Ovary (tissue), 9 donors: Measurements from ENCODE around the gene KCNN3. TPM values are rescaled to one million over a fixed set of nuclear protein-coding genes. Genes with fewer than 3 reads are reported as not detected.

Experiments used
- DNase-seq, 5 donors: peaks; one replicate each; pipeline ENCODE4 v3.0.0-alpha.2; 2019 to 2020
- H3K27ac ChIP-seq, 2 donors: fragments of 200-600 bp; one replicate each; pipeline versions ENCODE4 v1.5.1 to v1.8.0; 2019 to 2022
- H3K27me3 ChIP-seq: fragments of 200-600 bp; one replicate; pipeline ENCODE4 v1.8.0; 2022
- H3K36me3 ChIP-seq: fragments of 200-600 bp; sonication (generic); one replicate; pipeline ENCODE4 v1.5.1; 2019
- H3K4me1 ChIP-seq: one replicate; pipeline ENCODE4 v1.8.1; 2013; ENCODE audit warnings: mild to moderate bottlenecking, moderate library complexity; ENCODE audit not compliant: insufficient read depth
- H3K4me3 ChIP-seq: fragments of 200-600 bp; sonication (generic); one replicate; pipeline ENCODE4 v1.5.1; 2017
- H3K9me3 ChIP-seq, 2 donors: fragments of 200-600 bp in 1 of 2; sonication (generic) in 1 of 2; one replicate each; pipeline versions ENCODE4 v1.5.1 to v1.8.1; 2013 to 2019; ENCODE audit warnings: mild to moderate bottlenecking in 1 of 2, moderate library complexity in 1 of 2
- EP300 ChIP-seq: sonication (generic); formaldehyde crosslinking; IDR thresholded peaks from one replicate; pipeline ENCODE4 v1.6.1; 2017; ENCODE audit warnings: antibody characterized with exemption
- POLR2A ChIP-seq: fragments of 450-650 bp; IDR thresholded peaks from one replicate; pipeline ENCODE4 v1.6.1; 2017; ENCODE audit warnings: antibody characterized with exemption, mild to moderate bottlenecking, moderate library complexity
- WGBS, 3 donors: extraction: QIAGEN DNeasy Blood & Tissue Kit in 1 of 3; methylation state at CpG; one replicate each; pipeline versions ENCODE4 v1.1.5 to v1.1.7; 2013 to 2017; 5-methylcytosine and 5-hydroxymethylcytosine counted together
- intact Hi-C, 4 donors: fragments of 100-400 bp; cut with DNase I; formaldehyde crosslinking; loops; one replicate each; pipeline versions ENCODE4 v1.11.0 to v1.15.1; 2022 to 2023
- polyA plus RNA-seq, 2 donors: library from polyadenylated mRNA; stranded (reverse); fragments of 200-250 nt in 1 of 2; fragments of 350-450 nt in 1 of 2; fragmentation: Illumina TruSeq in 1 of 2; extraction: RNeasy Lipid Tissue Mini Kit (QIAGEN cat#74804) in 1 of 2; gene quantifications; one replicate each; pipeline ENCODE4 v1.2.3, GENCODE V29; 2013 to 2014
- total RNA-seq, 7 donors: library from RNA; depleted of rRNA in 2 of 7; stranded (reverse); fragments of >200 nt in 2 of 7; fragmentation: NEBNext Ultra II Directional in 3 of 7; extraction: Animal tissue kit (Norgen Biotek cat#: 25700) in 3 of 7; gene quantifications; one replicate each; pipeline versions ENCODE4 v1.1.0 to v1.2.4, GENCODE V29; 2016 to 2023
- TF ChIP-seq, protein P1 (sequence below), 3 donors: fragments of 450-650 bp in 2 of 3; fragments of 200-600 bp in 1 of 3; IDR thresholded peaks; one replicate each; pipeline versions ENCODE4 v1.5.1 to v1.8.0; 2016 to 2022; ENCODE audit warnings: antibody characterized with exemption in 3 of 3, mild to moderate bottlenecking in 1 of 3
- donor health status: DM: no; HTN: no; CAD: no; lungs with moderate emphysema.
- donor health status: DM: no; HTN: no; CAD: no.
- donor health status: Bipolar disorder and iron deficiency.
- donor health status: DM: yes; HTN: yes; CAD: no.
- donor health status: DM: no; HTN: no; CAD: no.
- donor health status: DM: yes; HTN: yes; CAD: no.

Gene KCNN3
- total and polyA plus RNA-seq, 9 donors = 0.71 to 6.1 (median 1.7) TPM

DNA sequence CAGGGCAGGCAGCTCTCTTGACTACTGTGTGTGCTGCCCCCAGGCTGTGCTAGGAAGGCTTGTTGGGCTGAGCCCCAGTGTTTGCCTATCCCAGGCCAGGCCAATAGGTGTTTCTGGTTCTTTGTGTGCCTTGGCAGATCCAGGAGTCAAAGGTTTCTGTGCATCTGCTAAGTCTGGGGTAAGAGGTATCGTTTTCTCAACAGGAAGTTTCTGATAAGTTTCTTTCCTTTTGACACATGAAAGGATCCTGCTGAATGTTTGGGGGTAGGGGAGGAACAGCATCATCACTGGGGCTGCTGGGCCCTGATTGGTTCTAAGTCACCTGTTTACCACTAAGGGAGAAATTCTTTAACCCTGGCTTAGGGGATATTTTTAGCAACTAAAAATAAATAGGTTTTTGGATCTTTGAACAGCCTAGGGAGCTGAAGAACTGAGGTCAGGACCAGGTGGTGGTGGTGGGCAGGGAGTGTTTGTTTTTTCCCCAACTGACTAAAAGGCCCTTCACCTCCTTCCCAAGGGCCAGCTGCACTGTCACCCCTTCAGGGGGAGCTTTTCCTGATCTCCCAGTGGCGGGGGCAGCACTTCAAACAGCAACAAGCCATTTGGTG is 85.1 kb downstream of the KCNN3 start:
- no peak for DNase-seq
- Histone ChIP-seq H3K9me3 (no peaks in the 10 kb centered on the region), H3K27ac (no peak overlapping the region), H3K4me1 (no peaks in the 10 kb centered on the region), H3K27me3 (no peaks in the 10 kb centered on the region), H3K4me3 (no peak overlapping the region), H3K36me3 (no peaks in the 10 kb centered on the region)
- intact Hi-C loops = loop anchor here in 1 of 4 donors (10.0 kb wide), 1 partner anchor 280 kb away; the partner anchor contains the start of gene EFNA4
- WGBS, 3 donors = 19 to 34% (median 29%) methylated on average over 2 of the region's 2 CpGs
- no peak for TF ChIP-seq EP300
- TF ChIP-seq POLR2A = no peak
- TF ChIP-seq, protein P1, sequence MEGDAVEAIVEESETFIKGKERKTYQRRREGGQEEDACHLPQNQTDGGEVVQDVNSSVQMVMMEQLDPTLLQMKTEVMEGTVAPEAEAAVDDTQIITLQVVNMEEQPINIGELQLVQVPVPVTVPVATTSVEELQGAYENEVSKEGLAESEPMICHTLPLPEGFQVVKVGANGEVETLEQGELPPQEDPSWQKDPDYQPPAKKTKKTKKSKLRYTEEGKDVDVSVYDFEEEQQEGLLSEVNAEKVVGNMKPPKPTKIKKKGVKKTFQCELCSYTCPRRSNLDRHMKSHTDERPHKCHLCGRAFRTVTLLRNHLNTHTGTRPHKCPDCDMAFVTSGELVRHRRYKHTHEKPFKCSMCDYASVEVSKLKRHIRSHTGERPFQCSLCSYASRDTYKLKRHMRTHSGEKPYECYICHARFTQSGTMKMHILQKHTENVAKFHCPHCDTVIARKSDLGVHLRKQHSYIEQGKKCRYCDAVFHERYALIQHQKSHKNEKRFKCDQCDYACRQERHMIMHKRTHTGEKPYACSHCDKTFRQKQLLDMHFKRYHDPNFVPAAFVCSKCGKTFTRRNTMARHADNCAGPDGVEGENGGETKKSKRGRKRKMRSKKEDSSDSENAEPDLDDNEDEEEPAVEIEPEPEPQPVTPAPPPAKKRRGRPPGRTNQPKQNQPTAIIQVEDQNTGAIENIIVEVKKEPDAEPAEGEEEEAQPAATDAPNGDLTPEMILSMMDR (IDR thresholded peaks at IDR 0.05) = no peak

DNA sequence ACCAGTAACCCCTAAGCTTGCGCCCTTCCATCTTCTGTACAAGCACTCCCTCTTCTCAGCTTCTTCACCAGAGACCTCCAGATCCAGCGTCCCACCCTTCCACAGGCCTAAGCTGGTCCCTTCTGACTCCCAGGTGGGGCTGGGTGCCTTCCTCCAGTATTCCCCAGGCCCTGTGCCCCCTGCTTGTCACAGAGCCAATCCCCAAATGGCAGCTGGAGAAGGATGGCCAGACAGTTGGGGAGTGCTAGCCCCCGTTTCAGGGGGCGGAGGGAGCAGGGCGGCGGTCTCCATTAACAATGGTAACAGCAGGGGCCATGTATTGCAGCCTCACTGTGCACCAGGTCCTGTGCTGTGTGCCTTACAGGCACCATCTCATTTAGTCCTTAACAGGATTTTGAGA is 85.7 kb downstream of the KCNN3 start:
- Histone ChIP-seq H3K27me3 (no peaks in the 10 kb centered on the region), H3K4me3 (no peak overlapping the region), H3K9me3 (no peaks in the 10 kb centered on the region), H3K4me1 (no peaks in the 10 kb centered on the region), H3K36me3 (no peaks in the 10 kb centered on the region), H3K27ac (no peak overlapping the region)
- intact Hi-C loops = loop anchor here in 1 of 4 donors (10.0 kb wide), 1 partner anchor 280 kb away; the partner anchor contains the start of gene EFNA4
- no peak for DNase-seq
- WGBS, 3 donors = 89 to 91% (median 89%) methylated on average over 6 of the region's 6 CpGs
- no peak for TF ChIP-seq EP300
- TF ChIP-seq, protein P1 (IDR thresholded peaks at IDR 0.05) = no peak
- no peak for TF ChIP-seq POLR2A

DNA sequence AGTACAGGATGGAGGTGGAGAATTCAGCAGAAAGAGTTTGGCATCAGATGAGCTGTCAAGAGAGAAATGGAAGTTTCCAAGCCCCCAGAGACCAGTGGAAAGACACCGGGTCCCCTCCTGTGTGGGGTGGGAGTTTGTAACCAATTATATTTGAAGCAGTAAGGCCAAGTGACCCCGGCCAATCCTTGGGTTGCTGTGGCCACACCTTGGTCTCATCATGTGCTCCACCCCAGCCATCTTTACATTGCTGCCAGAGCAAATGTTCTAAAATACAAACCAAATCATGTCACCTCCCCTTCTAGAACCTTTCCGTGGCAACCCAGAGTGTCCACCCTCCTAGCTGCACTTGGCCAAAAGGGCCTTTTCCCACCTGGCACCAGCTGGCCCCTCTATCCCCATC is 86.1 kb downstream of the KCNN3 start:
- WGBS, 3 donors = 82 to 95% (median 85%) methylated on average over 3 of the region's 3 CpGs
- Histone ChIP-seq H3K9me3 (no peaks in the 10 kb centered on the region), H3K4me1 (no peaks in the 10 kb centered on the region), H3K27ac (no peak overlapping the region), H3K4me3 (no peak overlapping the region), H3K27me3 (no peaks in the 10 kb centered on the region), H3K36me3 (no peaks in the 10 kb centered on the region)
- TF ChIP-seq EP300 (no peak), POLR2A (no peak)
- TF ChIP-seq, protein P1 (IDR thresholded peaks at IDR 0.05) = no peak
- intact Hi-C loops = loop anchor here in 1 of 4 donors (10.0 kb wide), 1 partner anchor 281 kb away; the partner anchor contains the start of gene EFNA4
- no peak for DNase-seq

DNA sequence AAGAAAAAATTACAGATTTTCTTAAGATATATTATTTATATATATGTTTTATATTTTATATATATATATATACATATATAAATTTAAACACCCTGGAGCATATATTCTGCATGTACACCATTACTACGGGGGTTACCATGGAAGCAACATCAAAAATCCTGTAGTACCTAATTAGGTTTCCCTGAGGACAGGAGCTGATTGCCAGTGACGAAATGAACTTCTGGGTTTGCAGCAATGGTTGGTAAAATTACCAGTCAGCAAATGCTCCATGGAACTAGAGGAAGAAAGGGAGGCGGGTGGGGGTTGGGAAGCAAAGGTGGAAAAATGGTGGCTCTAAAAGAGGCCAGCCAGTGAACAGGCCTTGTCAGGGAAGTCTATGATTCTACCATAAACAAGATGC is 89.5 kb downstream of the KCNN3 start:
- Histone ChIP-seq H3K27ac (no peak overlapping the region), H3K27me3 (no peaks in the 10 kb centered on the region), H3K4me3 (no peak overlapping the region), H3K4me1 (no peaks in the 10 kb centered on the region), H3K9me3 (no peaks in the 10 kb centered on the region), H3K36me3 (no peaks in the 10 kb centered on the region)
- intact Hi-C loops = loop anchor here in 1 of 4 donors (10.0 kb wide), 1 partner anchor 284 kb away; the partner anchor contains the start of gene EFNA4
- TF ChIP-seq POLR2A = no peak
- no peak for TF ChIP-seq EP300
- TF ChIP-seq, protein P1 (IDR thresholded peaks at IDR 0.05) = no peak
- WGBS, 3 donors = 93 to 96% (median 96%) methylated on average over 3 of the region's 3 CpGs
- no peak for DNase-seq
